Measurements from ENCODE around the gene GDPD4. TPM values are rescaled to one million over a fixed set of nuclear protein-coding genes. Genes with fewer than 3 reads are reported as not detected.

The GDPD4 gene
- total and polyA plus RNA-seq, 10 of the 15 experiments (the other 5 are each of a cell fraction or from before 2014, with no cell fraction given), result 0.23 TPM; not detected in 9

GRCh38 chr11:77231800-77232199, 69.7 kb downstream of the GDPD4 start:
- SMC1A ChIA-PET (ENCODE audit: uncharacterized antibody, unreplicated experiment), result no interaction called here
- no peaks in the 10 kb centered on the region for H3K36me3 ChIP-seq (ENCODE audit: control insufficient read depth in 2 of 2, insufficient read depth in 2 of 2, low read length in 1 of 2)
- no peaks in the 10 kb centered on the region for H3K9me3 ChIP-seq (replicated peaks; ENCODE audit: control insufficient read depth, insufficient read depth, low read length)
- intact Hi-C loops (cut with micrococcal nuclease; ENCODE audit: unreplicated experiment) (no loop called here), in situ Hi-C loops (cut with MboI) (no loop called here)
- RAD21 ChIA-PET (ENCODE audit: unreplicated experiment), result no interaction called here
- no peak for DNase-seq (ENCODE audit: low read depth, low spot score)
- no peak overlapping the region for H3K4me3 ChIP-seq
- WGBS (ENCODE audit: insufficient coverage, insufficient replicate concordance, low lambda C conversion rate, missing lambda C conversion rate), result 0% methylated on average over 1 of the region's 1 CpG
- no peak overlapping the region for H3K4me2 ChIP-seq (ENCODE audit: control insufficient read depth, insufficient read depth)
- H3K9ac ChIP-seq (ENCODE audit: control insufficient read depth, insufficient read depth, low read length), result no peak overlapping the region
- no TSS peak for BruUV-seq (replicated peaks)
- H3K4me1 ChIP-seq (ENCODE audit: control insufficient read depth, insufficient read depth, low read length), result no peaks in the 10 kb centered on the region
- no peak for FAIRE-seq
- no peaks in the 10 kb centered on the region; a peak in 2 of 4 replicates for H3K27me3 ChIP-seq (replicated peaks in 1 of 2; ENCODE audit: control insufficient read depth in 2 of 2, insufficient read depth in 2 of 2, low read length in 1 of 2)
- POLR2A ChIA-PET, result no interaction called here
- no peak for ATAC-seq
- CTCF ChIA-PET, result no interaction called here
- no peak overlapping the region for H3K27ac ChIP-seq (ENCODE audit: control insufficient read depth, insufficient read depth)
- no peaks in the 10 kb centered on the region for H3K79me2 ChIP-seq (ENCODE audit: control insufficient read depth, insufficient read depth, low read length)
- H2AFZ ChIP-seq (ENCODE audit: control insufficient read depth, low read depth, low read length), result no peak overlapping the region
- TF ChIP-seq CEBPB (IDR thresholded peaks at IDR 0.05; ENCODE audit: borderline replicate concordance in 1 of 2, low read depth in 2 of 2, low read length in 2 of 2), result no peak
- no peak for TF ChIP-seq ATF7 (IDR thresholded peaks at IDR 0.05; ENCODE audit: low read depth)
- no peak for TF ChIP-seq CBX5 (IDR thresholded peaks at IDR 0.05; ENCODE audit: low read depth)
- no peak for TF ChIP-seq MAX (IDR thresholded peaks at IDR 0.05; ENCODE audit: low read depth, low read length)
- no peak for TF ChIP-seq SMAD5 (IDR thresholded peaks at IDR 0.05; ENCODE audit: low read depth)
- no peak for TF ChIP-seq MYB (IDR thresholded peaks at IDR 0.05; ENCODE audit: borderline replicate concordance, low read depth, low read length)
- TF ChIP-seq MTA3 (IDR thresholded peaks at IDR 0.05; ENCODE audit: borderline replicate concordance, low read length), result no peak
- TF ChIP-seq POLR2A (IDR thresholded peaks at IDR 0.05; ENCODE audit: low read depth, low read length), result no peak
- TF ChIP-seq JUNB (IDR thresholded peaks at IDR 0.05), result no peak
- no peak for TF ChIP-seq MLLT1 (IDR thresholded peaks at IDR 0.05)
- no peak for TF ChIP-seq ZBTB40 (IDR thresholded peaks at IDR 0.05; ENCODE audit: borderline replicate concordance)
- TF ChIP-seq STAT3 (IDR thresholded peaks at IDR 0.05; ENCODE audit: low read depth, low read length), result no peak
- TF ChIP-seq ZBTB33 (IDR thresholded peaks at IDR 0.05), result no peak
- no peak for TF ChIP-seq ZNF274 (IDR thresholded peaks at IDR 0.05; ENCODE audit: insufficient read depth, insufficient read length)
- no peak for TF ChIP-seq IRF5 (IDR thresholded peaks at IDR 0.05; ENCODE audit: borderline replicate concordance)
- no peak for TF ChIP-seq HCFC1 (IDR thresholded peaks at IDR 0.05; ENCODE audit: low read length)
- no peaks in the 10 kb centered on the region for H4K20me1 ChIP-seq (ENCODE audit: control insufficient read depth, insufficient read depth)

All from GM12878 (cell line).